CD14-positive monocyte (primary cell): ENCODE measurements around the gene MEI4. TPM values are rescaled to one million over a fixed set of nuclear protein-coding genes. Genes with fewer than 3 reads are reported as not detected.

ENCODE experiments used
- DNase-seq, 3 donors: peaks; one replicate each; pipeline ENCODE4 v3.0.0-alpha.2; 2011 to 2022
- H2AFZ ChIP-seq: 2 replicates; pipeline ENCODE4 v1.6.0; 2012; ENCODE audit warnings: mild to moderate bottlenecking, low read depth, low read length, inconsistent platforms; ENCODE audit not compliant: insufficient read depth, poor library complexity, severe bottlenecking
- H3K27ac ChIP-seq, 2 donors: 1 replicate in 1 of 2; 2 replicates in 1 of 2; pipeline ENCODE4 v1.5.1; 2012 to 2013; ENCODE audit warnings: low read length in 2 of 2, control low read depth in 1 of 2, inconsistent platforms in 1 of 2, low read depth in 1 of 2, mild to moderate bottlenecking in 1 of 2
- H3K27me3 ChIP-seq, 2 donors: one replicate each; pipeline versions ENCODE4 v1.6.0 to v1.6.1; 2011 to 2013; ENCODE audit warnings: low read length in 2 of 2; ENCODE audit not compliant: control insufficient read depth in 2 of 2, insufficient read depth in 2 of 2
- H3K36me3 ChIP-seq, 2 donors: replicated peaks in 1 of 2; 1 replicate in 1 of 2; 2 replicates in 1 of 2; pipeline versions ENCODE4 v1.5.1 to v1.6.1; 2012 to 2013; ENCODE audit warnings: low read length in 2 of 2, control low read depth in 1 of 2, inconsistent platforms in 1 of 2, mild to moderate bottlenecking in 1 of 2; ENCODE audit not compliant: insufficient read depth in 2 of 2, control insufficient read depth in 1 of 2
- H3K4me1 ChIP-seq, 2 donors: 1 replicate in 1 of 2; 2 replicates in 1 of 2; pipeline versions ENCODE4 v1.5.1 to v1.6.1; 2012 to 2013; ENCODE audit warnings: low read length in 2 of 2, control low read depth in 1 of 2, inconsistent platforms in 1 of 2, mild to moderate bottlenecking in 1 of 2, moderate library complexity in 1 of 2; ENCODE audit not compliant: insufficient read depth in 2 of 2, control insufficient read depth in 1 of 2
- H3K4me2 ChIP-seq: replicated peaks from 2 replicates; pipeline ENCODE3; 2012; ENCODE audit warnings: low read length, moderate library complexity, mild to moderate bottlenecking; ENCODE audit not compliant: poor library complexity, severe bottlenecking; ENCODE audit errors: extremely low read depth
- H3K4me3 ChIP-seq, 3 experiments: fragments of 200-600 bp in 1 of 3; sonication (generic) in 1 of 3; replicated peaks in 1 of 3; 1 replicate in 2 of 3; 2 replicates in 1 of 3; pipeline ENCODE4 v1.5.1; 2011 to 2013; ENCODE audit warnings: low read length in 3 of 3, mild to moderate bottlenecking in 3 of 3, control low read depth in 2 of 3, low read depth in 2 of 3, inconsistent platforms in 1 of 3, moderate library complexity in 1 of 3
- H3K79me2 ChIP-seq: 2 replicates; pipeline ENCODE4 v1.6.0; 2012; ENCODE audit warnings: mild to moderate bottlenecking, control low read depth, inconsistent platforms, low read length, moderate library complexity; ENCODE audit not compliant: insufficient read depth
- H3K9ac ChIP-seq: 2 replicates; pipeline ENCODE4 v1.6.0; 2017; ENCODE audit warnings: low read length, mild to moderate bottlenecking; ENCODE audit not compliant: insufficient read depth, poor library complexity, severe bottlenecking
- H3K9me3 ChIP-seq, 2 donors: replicated peaks in 1 of 2; 1 replicate in 1 of 2; 2 replicates in 1 of 2; pipeline versions ENCODE4 v1.5.1 to v1.6.1; 2012 to 2013; ENCODE audit warnings: low read length in 2 of 2, control low read depth in 1 of 2; ENCODE audit not compliant: control insufficient read depth in 1 of 2, insufficient read depth in 1 of 2
- H4K20me1 ChIP-seq: 2 replicates; pipeline ENCODE4 v1.6.0; 2012; ENCODE audit warnings: mild to moderate bottlenecking, low read length, control low read depth, moderate library complexity; ENCODE audit not compliant: insufficient read depth
- H3K27ac Mint-ChIP-seq, 7 donors: one replicate each; pipeline ENCODE4 v1.8.0; 2020; ENCODE audit warnings: mild to moderate bottlenecking in 7 of 7, mixed read lengths in 7 of 7, moderate library complexity in 6 of 7, inconsistent platforms in 2 of 7
- H3K27me3 Mint-ChIP-seq, 3 donors: one replicate each; pipeline ENCODE4 v1.8.0; 2021 to 2022; ENCODE audit warnings: low read depth in 3 of 3, mild to moderate bottlenecking in 3 of 3, mixed read lengths in 3 of 3, moderate library complexity in 3 of 3, inconsistent platforms in 1 of 3
- H3K36me3 Mint-ChIP-seq, 2 donors: one replicate each; pipeline ENCODE4 v1.8.0; 2020; ENCODE audit warnings: mixed read lengths in 2 of 2, inconsistent platforms in 1 of 2, mild to moderate bottlenecking in 1 of 2
- H3K4me1 Mint-ChIP-seq: one replicate; pipeline ENCODE4 v1.8.0; 2020; ENCODE audit warnings: mild to moderate bottlenecking, mixed read lengths
- H3K4me3 Mint-ChIP-seq, 2 donors: one replicate each; pipeline ENCODE4 v1.8.0; 2020; ENCODE audit warnings: mild to moderate bottlenecking in 2 of 2, mixed read lengths in 2 of 2, moderate library complexity in 1 of 2
- H3K9me3 Mint-ChIP-seq, 7 donors: one replicate each; pipeline ENCODE4 v1.8.0; 2020 to 2022; ENCODE audit warnings: mixed read lengths in 7 of 7, mild to moderate bottlenecking in 6 of 7, moderate library complexity in 6 of 7, inconsistent platforms in 2 of 7
- CTCF ChIP-seq: fragments of 200-600 bp; IDR thresholded peaks from one replicate; pipeline ENCODE4 v1.8.0; 2022; ENCODE audit warnings: antibody characterized with exemption, mild to moderate bottlenecking
- WGBS: methylation state at CpG from one replicate; pipeline ENCODE4 v1.1.5; 2013; ENCODE audit warnings: missing lambda C conversion rate; ENCODE audit not compliant: insufficient coverage; 5-methylcytosine and 5-hydroxymethylcytosine counted together
- intact Hi-C, 2 donors: fragments of 100-400 bp; cut with micrococcal nuclease; formaldehyde crosslinking; loops; one replicate each; pipeline versions ENCODE4 v1.15.0 to v1.15.1; 2023
- polyA plus RNA-seq, 3 donors: library from polyadenylated mRNA; depleted of rRNA in 1 of 3; unstranded in 2 of 3; stranded (reverse) in 1 of 3; fragments of 300-500 nt in 2 of 3; fragments of >200 nt in 1 of 3; fragmentation: Illumina TruSeq in 2 of 3; gene quantifications; 1 replicate in 2 of 3; 2 replicates in 1 of 3; pipeline ENCODE4 v1.2.3, GENCODE V29; 2012 to 2021

MEI4 gene
- polyA plus RNA-seq, 3 donors = not detected

DNA sequence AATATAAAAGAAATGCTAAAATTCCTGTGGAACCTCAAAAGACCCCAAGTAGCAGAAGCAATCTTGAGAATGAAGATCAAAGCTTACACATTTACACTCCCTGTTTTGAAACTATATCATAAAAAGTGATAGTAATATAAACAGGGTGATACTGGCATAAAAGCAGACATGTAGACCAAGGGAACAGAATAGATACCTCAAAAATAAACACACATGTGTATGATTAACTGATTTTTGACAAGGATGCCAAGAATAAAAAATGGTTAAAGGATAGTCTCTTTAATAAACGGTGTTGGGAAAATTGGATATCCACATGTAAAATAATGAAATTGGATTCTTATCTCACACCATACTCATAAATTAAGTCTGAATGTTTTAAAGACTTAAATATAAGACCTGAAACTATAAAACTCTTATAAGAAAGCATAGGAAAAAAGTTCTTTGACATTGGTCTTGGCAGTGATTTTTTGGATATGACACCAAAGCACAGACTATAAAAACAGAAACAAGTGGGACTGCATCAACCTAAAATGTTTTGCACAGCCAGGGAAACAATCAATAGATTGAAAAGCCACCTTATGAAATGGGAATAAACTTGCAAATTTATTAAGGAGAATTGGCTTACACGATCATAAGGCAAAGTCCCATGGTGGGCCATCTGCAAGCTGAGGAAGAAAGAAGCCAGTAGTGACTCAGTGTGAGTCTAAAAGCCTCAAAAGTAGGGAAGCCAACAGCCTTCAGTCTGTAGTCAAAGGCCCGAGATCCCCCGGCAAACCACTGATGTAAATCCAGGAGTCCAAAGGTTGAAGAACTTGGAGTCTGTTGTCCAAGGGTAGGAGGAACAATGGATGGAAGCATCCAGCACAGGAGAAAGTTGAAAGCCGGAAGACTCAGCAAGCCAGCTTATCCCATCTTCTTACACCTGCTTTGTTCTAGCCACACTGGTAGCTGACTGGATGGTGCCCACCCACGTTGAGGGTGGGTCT, 144.3 kb downstream of the MEI4 start:
- H3K4me1 Mint-ChIP-seq = no peaks in the 10 kb centered on the region
- no peak overlapping the region for H3K27ac Mint-ChIP-seq
- H3K9ac ChIP-seq = no peak overlapping the region
- H3K27me3 Mint-ChIP-seq = peaks cover 0 to 1% (median 0%) of the 10 kb centered on the region in 3 donors
- H4K20me1 ChIP-seq = no peaks in the 10 kb centered on the region
- no peak overlapping the region for H3K4me3 ChIP-seq
- no peaks in the 10 kb centered on the region for H3K36me3 ChIP-seq
- no peaks in the 10 kb centered on the region for H3K79me2 ChIP-seq
- H3K9me3 Mint-ChIP-seq = peaks cover 5 to 18% (median 10%) of the 10 kb centered on the region in 7 donors
- H3K27me3 ChIP-seq = no peaks in the 10 kb centered on the region
- H3K4me1 ChIP-seq = no peaks in the 10 kb centered on the region
- peaks cover 5 to 13% of the 10 kb centered on the region in 2 donors for H3K9me3 ChIP-seq
- no peak for DNase-seq
- no peak for TF ChIP-seq CTCF
- H3K36me3 Mint-ChIP-seq = no peaks in the 10 kb centered on the region
- no peak overlapping the region for H3K27ac ChIP-seq
- 95% methylated on average over 5 of the region's 6 CpGs for WGBS
- no peak overlapping the region for H3K4me2 ChIP-seq
- H3K4me3 Mint-ChIP-seq = no peak overlapping the region
- no peak overlapping the region for H2AFZ ChIP-seq
- intact Hi-C loops = no loop called here

- Mint-ChIP-seq H3K4me3 (no peak overlapping the region), H3K27ac (no peak overlapping the region), H3K27me3 (no peaks in the 10 kb centered on the region), H3K36me3 (no peaks in the 10 kb centered on the region), H3K4me1 (no peaks in the 10 kb centered on the region), H3K9me3 (peaks cover 0 to 4% (median 0%) of the 10 kb centered on the region in 7 donors)
- Histone ChIP-seq H4K20me1 (no peaks in the 10 kb centered on the region), H3K27me3 (no peaks in the 10 kb centered on the region), H3K9ac (no peak overlapping the region), H3K4me2 (no peak overlapping the region), H3K4me1 (no peaks in the 10 kb centered on the region), H2AFZ (no peak overlapping the region), H3K79me2 (no peaks in the 10 kb centered on the region), H3K4me3 (no peak overlapping the region), H3K36me3 (no peaks in the 10 kb centered on the region), H3K9me3 (no peaks in the 10 kb centered on the region), H3K27ac (no peak overlapping the region)
- intact Hi-C loops = no loop called here
- WGBS = no CpG with 5 or more reads among the region's 1 CpG
- DNase-seq = no peak
- no peak for TF ChIP-seq CTCF
Measured at GRCh38 chr6:77812304-77812703, 159.5 kb downstream of the MEI4 start.
